Measurements from ENCODE around the gene DYNLRB1.

GRCh38 chr20:34564833-34565232 lies 48.6 kb downstream of the DYNLRB1 start:
- no peak for TF ChIP-seq CTCF (IDR thresholded peaks at IDR 0.05; ENCODE audit: low read depth, low read length, missing input control)
- TF ChIP-seq YY1 (IDR thresholded peaks at IDR 0.05) = no peak
- TF ChIP-seq HNF4A (conservative IDR thresholded peaks at IDR 0.05) = no peak
- TF ChIP-seq TAF1 (conservative IDR thresholded peaks at IDR 0.05) = no peak
- TF ChIP-seq, protein P1, sequence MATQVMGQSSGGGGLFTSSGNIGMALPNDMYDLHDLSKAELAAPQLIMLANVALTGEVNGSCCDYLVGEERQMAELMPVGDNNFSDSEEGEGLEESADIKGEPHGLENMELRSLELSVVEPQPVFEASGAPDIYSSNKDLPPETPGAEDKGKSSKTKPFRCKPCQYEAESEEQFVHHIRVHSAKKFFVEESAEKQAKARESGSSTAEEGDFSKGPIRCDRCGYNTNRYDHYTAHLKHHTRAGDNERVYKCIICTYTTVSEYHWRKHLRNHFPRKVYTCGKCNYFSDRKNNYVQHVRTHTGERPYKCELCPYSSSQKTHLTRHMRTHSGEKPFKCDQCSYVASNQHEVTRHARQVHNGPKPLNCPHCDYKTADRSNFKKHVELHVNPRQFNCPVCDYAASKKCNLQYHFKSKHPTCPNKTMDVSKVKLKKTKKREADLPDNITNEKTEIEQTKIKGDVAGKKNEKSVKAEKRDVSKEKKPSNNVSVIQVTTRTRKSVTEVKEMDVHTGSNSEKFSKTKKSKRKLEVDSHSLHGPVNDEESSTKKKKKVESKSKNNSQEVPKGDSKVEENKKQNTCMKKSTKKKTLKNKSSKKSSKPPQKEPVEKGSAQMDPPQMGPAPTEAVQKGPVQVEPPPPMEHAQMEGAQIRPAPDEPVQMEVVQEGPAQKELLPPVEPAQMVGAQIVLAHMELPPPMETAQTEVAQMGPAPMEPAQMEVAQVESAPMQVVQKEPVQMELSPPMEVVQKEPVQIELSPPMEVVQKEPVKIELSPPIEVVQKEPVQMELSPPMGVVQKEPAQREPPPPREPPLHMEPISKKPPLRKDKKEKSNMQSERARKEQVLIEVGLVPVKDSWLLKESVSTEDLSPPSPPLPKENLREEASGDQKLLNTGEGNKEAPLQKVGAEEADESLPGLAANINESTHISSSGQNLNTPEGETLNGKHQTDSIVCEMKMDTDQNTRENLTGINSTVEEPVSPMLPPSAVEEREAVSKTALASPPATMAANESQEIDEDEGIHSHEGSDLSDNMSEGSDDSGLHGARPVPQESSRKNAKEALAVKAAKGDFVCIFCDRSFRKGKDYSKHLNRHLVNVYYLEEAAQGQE (IDR thresholded peaks at IDR 0.05) = no peak
- TF ChIP-seq RAD21 (IDR thresholded peaks at IDR 0.05) = no peak
- no peak for TF ChIP-seq ATF3 (IDR thresholded peaks at IDR 0.05)
- TF ChIP-seq GABPA (IDR thresholded peaks at IDR 0.05 in 1 of 2, conservative IDR thresholded peaks at IDR 0.05 in 1 of 2) = no peak
- TF ChIP-seq SP1 (IDR thresholded peaks at IDR 0.05) = no peak
- TF ChIP-seq MAX (IDR thresholded peaks at IDR 0.05) = no peak
- TF ChIP-seq ZBTB33 (IDR thresholded peaks at IDR 0.05) = no peak
- TF ChIP-seq FOXA1 (IDR thresholded peaks at IDR 0.05) = no peak
